ENCODE results near the gene TMEM109.

Gene TMEM109

GRCh38 chr11:60879971-60880588 lies 33.9 kb upstream of the TMEM109 start:
- no peak for DNase-seq (ENCODE audit: low read depth)
- no peak for TF ChIP-seq CTCF (IDR thresholded peaks at IDR 0.05; ENCODE audit: low read length, missing control alignments)
- H3K4me3 ChIP-seq (replicated peaks; ENCODE audit: low read depth, low read length), result no peak overlapping the region

- no peak for DNase-seq (ENCODE audit: low read depth)
- H3K4me3 ChIP-seq (replicated peaks; ENCODE audit: low read depth, low read length), result no peak overlapping the region
- no peak for TF ChIP-seq CTCF (IDR thresholded peaks at IDR 0.05; ENCODE audit: low read length, missing control alignments)
Measured at GRCh38 chr11:60880643-60881282, 33.2 kb upstream of the TMEM109 start.

- H3K4me3 ChIP-seq (replicated peaks; ENCODE audit: low read depth, low read length), result no peak overlapping the region
- DNase-seq (ENCODE audit: low read depth), result peak; percentile 73
- TF ChIP-seq CTCF (IDR thresholded peaks at IDR 0.05; ENCODE audit: low read length, missing control alignments), result peak; percentile 86
Measured at GRCh38 chr11:60887556-60887955, 26.4 kb upstream of the TMEM109 start.

- H3K4me3 ChIP-seq (replicated peaks; ENCODE audit: low read depth, low read length), result no peak overlapping the region
- no peak for TF ChIP-seq CTCF (IDR thresholded peaks at IDR 0.05; ENCODE audit: low read length, missing control alignments)
- DNase-seq (ENCODE audit: low read depth), result no peak
Measured at GRCh38 chr11:60889869-60890311, 24.1 kb upstream of the TMEM109 start.

- no peak for DNase-seq (ENCODE audit: low read depth)
- TF ChIP-seq CTCF (IDR thresholded peaks at IDR 0.05; ENCODE audit: low read length, missing control alignments), result no peak
- no peak overlapping the region for H3K4me3 ChIP-seq (replicated peaks; ENCODE audit: low read depth, low read length)
Measured at GRCh38 chr11:60890696-60891095, 23.3 kb upstream of the TMEM109 start.

- DNase-seq (ENCODE audit: low read depth), result peak; percentile 51
- no peak overlapping the region for H3K4me3 ChIP-seq (replicated peaks; ENCODE audit: low read depth, low read length)
- TF ChIP-seq CTCF (IDR thresholded peaks at IDR 0.05; ENCODE audit: low read length, missing control alignments), result no peak
Measured at GRCh38 chr11:60891103-60891741, 22.7 kb upstream of the TMEM109 start.

Measured in fibroblast of pulmonary artery (primary cell).